Tongue (tissue), 2 donors: ENCODE data around the gene PRXL2C. TPM values are rescaled to one million over a fixed set of nuclear protein-coding genes. Genes with fewer than 3 reads are reported as not detected.
"Not testable (repeated sequence)": the region's sequence is repeated elsewhere in the genome, so short reads cannot be mapped to it uniquely, and the experiment has no call there.

Experiments
- DNase-seq: peaks from one replicate; pipeline ENCODE4 v3.0.0-alpha.2; 2015
- total RNA-seq: library from RNA; depleted of rRNA; stranded (reverse); fragments of >200 nt; gene quantifications from one replicate; pipeline ENCODE4 v1.2.3, GENCODE V29; 2014

Gene PRXL2C, protein sequence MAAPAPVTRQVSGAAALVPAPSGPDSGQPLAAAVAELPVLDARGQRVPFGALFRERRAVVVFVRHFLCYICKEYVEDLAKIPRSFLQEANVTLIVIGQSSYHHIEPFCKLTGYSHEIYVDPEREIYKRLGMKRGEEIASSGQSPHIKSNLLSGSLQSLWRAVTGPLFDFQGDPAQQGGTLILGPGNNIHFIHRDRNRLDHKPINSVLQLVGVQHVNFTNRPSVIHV
- 23.1 TPM for total RNA-seq

DNA sequence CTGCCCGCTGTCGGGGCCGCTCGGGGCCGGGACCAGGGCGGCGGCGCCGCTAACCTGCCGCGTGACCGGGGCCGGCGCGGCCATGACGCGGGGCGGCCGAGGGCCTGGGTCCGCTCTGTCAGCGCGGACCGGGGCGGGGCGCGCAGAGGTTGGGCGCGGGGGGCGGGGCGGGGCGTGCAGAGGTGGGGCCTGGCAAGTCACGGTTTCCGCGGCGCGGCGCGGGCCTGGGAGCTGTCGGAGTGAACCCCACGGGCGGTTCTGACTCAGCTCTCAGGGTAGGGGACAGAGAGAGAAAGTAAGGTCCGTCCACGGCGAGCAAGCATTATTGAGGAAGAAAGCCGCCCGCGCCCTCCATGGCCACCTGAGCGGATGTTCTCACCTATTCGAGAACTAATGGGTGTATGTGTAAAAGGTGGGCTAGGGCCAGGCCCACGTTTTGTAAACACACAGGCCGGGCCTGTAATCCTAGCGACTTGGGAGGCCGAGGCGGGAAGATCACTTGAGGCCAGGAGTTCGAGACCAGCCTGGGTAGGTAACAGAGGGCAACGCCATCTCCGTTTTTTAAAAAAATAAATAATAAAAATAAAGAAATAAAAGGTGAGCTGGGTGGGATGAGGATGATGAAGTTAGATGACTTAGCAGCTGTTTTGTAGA lies at the start of gene PRXL2C:
TSS of gene PRXL2C (minus strand) at position 120 of the 654 bp plus-strand sequence. CDS start at position 84, 36 bp downstream.
- DNase-seq, result peak; percentile 84

DNA sequence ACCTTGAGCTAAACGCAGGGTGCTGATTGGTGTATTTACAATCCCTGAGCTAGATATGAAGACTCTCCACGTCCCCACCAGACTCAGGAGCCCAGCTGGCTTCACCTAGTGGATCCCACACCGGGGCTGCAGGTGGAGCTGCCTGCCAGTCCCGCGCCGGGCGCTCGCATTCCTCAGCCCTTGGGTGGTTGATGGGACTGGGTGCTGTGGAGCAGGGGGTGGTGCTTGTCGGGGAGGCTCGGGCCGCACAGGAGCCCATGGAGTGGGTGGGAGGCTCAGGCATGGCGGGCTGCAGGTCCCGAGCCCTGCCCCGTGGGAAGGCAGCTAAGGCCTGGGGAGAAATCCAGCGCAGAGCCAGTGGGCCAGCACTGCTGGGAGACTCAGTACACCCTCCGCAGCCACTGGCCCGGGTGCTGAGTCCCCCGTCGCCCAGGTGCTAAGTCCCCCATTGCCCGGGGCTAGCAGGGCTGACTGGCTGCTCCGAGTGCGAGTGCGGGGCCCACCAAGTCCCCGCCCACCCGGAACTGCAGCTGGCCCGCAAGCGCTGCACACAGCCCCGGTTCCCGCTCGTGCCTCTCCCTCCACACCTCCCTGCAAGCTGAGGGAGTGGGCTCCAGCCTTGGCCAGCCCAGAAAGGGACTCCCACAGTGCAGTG lies 45.7 kb upstream of the PRXL2C start:
- not testable (repeated sequence) for DNase-seq

DNA sequence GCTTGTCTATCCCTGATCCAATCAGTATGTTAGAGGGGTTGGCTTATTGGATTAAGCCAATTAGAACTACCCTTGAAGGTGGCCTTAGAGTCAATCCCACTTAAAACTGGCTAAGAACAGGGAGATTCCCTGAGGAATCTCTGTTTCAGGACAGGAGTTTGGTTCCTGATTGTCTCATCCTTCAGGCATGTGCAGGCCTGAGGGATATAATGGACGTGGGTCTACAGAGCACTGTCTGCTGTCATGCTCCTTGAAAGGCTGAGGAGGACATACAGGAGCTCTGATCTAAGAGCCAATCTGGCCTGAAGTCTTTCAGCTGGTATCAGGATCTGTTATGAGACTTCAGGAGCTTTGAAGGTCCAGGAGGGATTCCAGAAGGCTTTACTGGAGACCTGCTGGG lies 36.2 kb upstream of the PRXL2C start:
- no peak for DNase-seq

DNA sequence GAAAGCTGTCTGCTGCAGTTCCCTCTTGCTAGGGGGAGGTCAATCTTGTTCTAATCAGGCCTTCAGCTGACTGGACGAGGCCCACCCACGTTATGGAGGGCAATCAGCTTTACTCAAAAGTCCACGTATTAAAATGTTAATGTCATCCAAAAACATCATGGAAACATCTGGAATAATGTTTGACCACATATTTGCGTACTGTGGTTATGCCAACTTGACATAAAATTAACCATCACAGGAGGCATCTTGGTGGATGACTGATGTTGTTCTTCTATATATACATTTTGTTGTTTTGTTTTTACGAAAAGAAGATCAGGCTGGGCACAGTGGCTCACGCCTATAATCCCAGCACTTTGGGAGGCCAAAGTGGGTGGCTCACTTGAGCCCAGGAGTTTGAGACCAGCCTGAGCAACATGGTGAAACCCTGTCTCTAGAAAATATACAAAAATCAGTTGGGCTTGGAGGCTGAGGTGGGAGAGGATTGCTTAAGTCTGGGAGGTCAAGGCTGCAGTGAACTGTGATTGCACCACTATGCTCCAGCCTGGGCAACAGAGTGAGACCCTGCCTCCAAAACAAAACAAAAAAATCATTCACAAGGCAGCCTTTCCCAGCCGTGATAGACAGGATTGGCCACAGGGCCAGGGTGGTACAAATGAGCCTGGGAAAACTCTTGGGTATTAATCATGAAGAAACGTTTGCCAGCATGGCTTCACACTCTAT lies 33.8 kb upstream of the PRXL2C start:
- no peak for DNase-seq

DNA sequence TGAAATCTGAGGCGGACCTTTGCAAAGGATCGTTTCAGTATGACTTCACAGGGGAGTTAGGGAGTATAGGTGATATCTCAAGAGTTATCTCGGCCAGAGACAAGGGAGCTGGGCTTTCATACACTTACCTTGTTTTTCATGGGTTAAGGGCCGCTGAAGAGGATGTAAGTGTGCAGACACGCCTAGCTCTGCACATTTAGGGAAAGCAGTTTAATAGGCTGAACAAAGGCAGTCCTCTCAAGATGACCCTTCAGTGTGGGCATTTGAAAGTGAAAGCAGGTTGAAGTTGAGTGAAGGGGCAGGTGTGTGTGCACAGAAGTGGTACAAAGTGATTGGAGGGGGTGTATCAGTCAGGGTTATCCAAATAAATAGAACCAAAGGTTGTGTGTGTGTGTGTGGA lies 33.1 kb upstream of the PRXL2C start:
- DNase-seq, result no peak

DNA sequence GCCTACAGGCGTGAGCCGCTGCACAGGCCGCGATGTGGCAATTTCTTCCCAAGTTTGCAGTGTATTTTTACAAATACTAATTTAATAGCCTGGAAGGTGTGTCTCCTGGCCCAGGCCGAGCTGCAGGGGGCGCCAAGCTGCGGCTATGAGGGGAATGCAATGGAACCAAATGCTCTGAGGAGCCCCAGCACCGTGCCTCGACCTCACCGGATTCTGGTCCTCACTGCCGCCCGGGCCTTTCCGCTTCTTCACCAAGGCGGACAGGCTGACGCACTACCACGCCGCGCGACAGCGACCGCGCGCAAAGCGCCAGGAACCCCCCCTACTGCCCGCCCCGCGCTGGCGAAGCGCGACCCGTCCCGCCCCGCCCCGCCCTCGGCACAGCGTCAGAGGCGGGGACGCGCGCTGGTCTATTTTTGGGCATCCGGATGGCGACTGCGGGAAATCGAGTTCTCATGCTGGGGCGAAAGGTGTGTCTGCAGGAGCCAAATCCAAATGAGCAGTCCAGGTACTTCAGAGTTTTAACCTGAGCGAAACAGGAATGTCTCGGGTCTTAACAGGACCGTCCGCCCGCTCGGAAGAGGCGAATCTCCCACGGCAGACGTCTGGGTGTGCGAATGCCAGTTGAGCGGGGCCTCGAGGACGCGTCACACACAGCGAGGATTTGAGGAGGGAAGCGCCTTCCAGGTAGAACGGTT lies 31.7 kb upstream of the PRXL2C start:
- peak; percentile 85 for DNase-seq

DNA sequence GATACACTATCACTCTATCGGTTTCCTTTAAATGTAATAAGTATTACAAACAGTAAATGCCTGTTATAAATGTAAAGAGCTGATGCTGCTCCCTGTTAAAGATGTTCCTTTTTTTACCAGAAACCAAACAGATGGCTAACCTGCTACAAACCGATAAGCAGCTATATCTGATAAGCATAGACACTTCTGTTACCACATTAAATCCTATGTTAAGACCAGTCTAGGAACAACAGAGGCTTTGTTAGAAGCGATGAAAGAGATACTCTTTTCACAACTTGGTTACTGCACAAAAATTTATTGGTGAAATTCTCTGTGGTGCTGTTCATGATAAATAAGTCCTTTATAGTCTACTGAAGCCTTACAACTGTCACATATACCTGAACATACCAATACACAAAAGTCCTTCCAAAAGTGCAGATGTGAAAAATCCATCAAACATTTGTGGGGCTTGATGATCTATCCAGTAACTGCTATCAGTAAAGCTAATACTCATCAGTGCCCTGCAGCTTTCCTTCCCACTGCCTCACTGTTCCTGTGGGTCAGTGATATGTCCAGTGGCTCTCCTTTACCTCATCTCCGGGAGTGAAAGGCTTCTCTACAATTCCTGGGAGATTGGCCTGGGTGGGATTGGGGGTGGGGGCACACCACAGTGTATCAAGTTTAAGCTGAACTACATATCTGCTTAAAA lies 25.8 kb upstream of the PRXL2C start:
- DNase-seq, result no peak

DNA sequence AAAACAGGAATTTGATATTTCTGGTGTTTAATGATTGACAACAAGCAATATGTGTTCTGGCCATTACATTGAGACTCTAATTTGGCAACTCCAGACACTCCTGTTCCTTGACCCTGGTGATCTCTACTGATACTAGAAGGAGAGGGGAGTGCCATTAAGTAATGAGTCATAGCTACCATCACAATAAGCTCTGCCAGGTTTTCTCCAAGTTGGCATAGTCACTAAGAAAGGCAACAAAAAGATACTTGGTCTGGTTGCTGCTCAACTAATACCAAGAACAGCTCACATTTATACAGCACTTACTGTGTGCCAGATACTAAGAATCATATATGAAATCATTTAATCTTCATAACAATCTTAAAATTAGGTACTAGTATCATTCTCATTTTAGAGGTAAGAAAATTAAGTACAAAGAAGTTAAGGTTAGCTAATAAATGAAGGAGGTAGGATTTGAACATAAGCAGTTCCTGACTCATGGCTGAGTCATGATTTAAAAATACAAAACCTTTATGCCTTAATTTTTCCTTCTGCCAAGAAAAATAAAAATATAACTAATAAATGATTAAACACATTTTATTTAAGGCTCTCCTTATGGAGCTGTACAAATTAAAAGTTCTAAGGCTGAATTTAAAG lies 19.9 kb upstream of the PRXL2C start:
- no peak for DNase-seq

DNA sequence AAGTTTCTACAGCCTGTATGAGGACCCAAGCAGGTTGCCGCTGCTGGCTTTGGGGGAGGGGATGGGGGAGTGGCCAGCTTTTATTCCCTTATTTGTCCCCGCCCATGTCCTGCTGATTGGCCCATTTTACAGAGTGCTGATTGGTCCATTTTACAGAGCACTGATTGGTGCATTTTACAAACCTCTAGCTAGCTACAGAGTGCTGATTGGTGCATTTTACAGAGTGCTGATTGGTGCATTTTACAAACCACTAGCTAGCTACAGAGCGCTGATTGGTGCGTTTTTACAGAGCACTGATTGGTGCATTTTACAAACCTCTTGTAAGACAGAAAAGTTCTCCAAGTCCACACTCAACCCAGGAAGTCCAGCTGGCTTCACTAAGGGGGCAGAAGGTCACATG lies 18.7 kb upstream of the PRXL2C start:
- not testable (repeated sequence) for DNase-seq

DNA sequence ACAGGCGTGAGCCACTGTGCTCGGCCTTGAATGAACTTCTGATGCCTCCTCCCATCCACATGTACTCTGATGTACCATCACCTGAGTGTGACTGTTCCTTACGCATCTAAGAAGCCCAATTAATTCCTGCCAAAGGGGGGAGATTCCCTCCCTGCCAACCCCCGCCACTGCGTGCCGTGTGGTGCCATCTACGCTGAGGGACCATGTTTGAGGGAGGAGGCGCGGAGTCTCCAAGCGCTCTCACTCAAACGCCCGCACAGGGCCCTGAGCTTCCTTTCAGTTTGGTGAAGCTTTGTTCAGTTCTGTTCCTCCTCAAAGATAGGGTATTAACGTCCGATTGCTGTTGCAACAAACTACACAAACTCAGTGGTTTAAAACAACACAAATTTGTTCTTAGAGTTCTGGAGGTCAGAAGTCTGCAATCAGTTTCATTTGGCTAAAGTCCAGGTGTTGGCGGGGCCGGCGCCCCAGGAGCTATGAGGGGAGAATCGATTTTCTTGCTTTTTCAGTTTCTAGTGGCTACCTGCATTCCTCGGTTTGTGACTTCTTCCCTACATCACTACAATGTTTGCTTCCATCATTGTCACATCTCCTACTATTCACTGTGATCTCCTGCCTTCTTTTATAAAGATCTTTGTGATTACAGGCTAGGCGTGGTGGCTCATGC lies 13.9 kb upstream of the PRXL2C start:
- DNase-seq, result no peak

DNA sequence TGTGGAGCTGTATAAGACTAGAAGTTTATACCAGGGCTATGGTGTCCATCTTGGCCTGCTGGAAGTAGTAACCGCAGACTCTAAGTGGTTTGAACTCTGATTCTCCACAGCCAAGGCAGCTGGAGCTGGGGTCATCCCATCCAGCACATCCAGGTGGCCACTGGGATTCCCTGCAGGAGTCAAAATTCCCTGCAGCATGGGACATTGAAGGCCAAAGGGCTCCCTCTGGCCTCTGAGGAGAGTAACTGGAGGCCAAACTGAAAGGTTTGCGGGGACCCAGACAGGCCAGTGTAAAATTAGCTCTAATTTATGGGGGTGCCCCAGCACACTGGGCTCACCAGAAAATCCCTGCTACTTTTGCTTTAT lies 12.2 kb upstream of the PRXL2C start:
- DNase-seq, result no peak

DNA sequence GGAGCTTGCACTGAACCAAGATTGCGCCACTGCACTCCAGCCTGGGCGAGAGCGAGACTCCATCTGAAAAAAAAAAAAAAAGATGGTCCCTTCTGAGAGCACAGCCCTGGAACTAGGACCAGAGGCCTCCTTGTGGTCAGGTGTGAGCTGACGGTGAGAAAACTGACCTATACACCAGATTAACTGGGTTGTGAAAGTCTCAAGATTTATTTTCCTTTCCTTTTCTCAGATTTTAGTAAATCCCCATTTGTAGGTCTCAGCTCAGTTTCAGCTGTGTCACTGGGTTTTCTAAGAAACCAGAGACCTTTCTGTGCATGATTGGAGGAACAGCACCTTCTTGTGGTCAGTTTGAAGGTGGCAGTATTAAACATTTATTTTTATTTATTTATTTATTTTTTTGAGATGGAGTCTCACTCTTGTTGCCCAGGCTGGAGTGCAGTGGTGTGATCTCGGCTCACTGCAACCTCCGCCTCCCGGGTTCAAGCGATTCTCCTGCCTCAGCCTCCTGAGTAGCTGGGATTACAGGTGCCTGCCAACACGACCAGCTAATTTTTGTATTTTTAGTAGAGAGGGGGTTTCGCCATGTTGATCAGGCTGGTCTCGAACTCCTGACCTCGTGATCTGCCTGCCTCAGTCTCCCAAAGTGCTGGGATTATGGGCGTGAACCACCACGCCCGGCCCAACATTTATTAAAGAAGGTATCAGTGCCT lies 11.7 kb upstream of the PRXL2C start:
- peak; percentile 69 for DNase-seq

DNA sequence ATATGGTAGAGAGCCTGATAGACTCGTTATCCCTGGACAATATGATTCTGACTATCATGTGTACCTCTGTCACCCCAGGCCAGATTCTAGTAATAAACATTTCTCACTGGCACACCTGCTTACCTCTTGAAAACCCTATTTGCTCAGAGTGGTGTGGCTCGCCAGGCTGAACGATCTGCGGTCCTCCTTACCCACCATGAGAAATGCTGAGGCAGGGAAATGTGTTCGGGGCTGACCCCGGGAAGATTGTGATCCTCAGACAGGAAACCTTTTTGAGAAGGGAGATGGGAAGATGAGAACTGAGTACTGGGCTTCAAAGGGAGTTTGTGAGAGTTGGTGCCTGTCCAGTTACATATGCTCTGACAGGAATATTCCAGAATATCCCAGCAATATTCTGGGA lies 10.7 kb upstream of the PRXL2C start:
- DNase-seq, result no peak

DNA sequence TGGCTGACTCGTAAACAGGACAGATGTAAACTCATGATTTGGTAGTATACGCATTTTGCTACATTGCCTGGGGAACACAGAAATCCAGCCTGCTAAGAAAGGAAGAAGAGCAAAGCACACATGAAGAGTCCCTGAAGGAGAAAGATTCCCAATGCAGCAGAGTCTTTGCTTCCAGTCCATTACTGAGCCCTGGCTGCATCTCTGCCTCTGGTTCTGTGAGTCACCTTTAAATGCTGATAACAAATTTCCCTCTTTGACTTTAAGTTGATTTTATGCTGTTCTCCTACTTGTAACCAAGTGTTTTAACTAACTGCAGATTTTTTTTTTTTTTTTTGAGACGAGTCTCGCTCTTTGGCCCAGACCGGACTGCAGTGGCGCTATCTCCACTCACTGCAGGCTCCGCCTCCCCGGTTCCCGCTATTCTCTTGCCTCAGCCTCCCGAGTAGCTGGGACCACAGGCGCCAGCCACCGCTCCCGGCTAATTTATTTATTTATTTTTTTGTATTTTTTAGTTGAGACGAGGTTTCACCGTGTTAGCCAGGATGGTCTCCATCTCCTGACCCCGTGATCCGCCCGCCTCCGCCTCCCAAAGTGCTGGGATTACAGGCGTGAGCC lies 8.5 kb upstream of the PRXL2C start:
- no peak for DNase-seq

DNA sequence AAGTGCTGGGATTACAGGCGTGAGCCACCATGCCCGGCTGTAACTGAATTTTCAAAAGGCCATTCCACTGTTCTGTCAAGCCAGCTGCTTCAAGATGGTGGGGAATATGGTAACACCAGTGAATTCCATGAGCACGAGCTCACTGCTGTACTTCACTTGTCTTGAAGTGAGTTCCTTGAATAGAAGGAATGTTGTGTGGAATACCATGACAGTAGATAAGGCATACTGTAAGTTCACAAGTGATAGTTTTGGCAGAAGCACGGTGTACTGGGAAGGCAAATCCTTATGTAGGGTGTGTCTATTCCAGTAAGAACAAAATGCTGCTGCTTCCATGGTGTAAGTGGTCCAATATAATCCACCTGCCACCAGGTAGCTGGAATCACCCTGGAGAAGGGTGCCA lies 6.6 kb upstream of the PRXL2C start:
- DNase-seq, result no peak

DNA sequence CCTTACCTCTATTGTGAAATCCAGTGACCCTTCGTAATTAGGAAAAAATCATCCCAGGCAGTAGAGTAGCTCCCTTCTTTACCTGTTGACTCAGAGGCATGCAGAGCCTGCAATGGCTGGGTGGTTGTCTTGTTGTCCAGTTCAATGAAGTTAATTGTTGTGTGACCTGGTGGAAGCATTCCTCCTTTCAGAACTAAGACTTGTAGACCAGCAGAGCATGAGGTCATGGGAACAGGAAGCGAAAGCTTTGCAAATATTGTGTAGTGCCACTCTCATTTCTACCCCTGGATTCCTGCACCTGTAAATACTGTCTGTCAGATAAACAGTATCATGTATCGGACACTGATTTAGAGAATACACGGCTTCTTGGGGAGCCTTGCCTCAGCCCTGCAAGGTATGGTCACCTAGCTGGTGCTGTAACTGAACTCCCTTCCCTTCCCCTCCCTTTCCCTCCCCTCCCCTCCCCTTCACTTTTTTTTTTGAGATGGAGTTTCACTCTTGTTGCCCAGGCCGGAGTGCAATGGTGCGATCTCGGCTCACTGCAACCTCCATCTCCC lies 5.7 kb upstream of the PRXL2C start:
- DNase-seq, result no peak

DNA sequence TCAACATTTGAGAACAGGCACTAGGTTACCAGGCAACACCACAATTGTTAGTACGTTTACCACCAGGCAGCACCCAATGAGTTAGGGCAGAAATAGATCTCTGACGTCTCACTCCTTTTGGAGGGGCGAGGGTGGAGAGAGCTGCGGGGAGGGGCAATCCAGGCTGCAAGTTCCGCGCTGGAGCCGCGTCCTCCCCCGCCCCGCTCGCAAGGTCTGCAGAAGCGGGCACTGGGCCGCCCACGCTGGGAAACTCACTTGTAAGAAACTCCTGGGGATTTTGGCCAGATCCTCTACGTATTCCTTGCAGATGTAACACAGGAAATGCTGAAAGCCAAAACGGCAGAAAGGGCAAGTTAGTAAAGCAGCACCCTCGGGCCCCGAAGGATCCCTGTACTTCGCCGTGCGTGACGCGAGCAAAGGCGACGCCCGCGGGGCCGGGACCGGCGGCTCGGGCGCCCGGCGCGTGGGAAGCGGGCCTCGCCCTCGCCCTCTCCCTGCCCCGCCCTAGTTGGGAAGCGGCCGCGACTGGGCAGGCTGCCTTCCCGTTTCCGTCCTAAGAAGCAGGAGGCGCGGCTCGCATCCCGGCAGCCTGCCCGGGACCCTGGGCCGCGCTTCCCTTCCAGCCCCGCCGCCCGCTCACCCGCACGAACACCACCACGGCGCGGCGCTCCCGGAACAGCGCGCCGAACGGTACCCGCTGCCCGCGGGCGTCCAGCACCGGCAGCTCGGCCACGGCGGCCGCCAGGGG lies 493 bp downstream of the PRXL2C start:
- DNase-seq, result peak; percentile 93

DNA sequence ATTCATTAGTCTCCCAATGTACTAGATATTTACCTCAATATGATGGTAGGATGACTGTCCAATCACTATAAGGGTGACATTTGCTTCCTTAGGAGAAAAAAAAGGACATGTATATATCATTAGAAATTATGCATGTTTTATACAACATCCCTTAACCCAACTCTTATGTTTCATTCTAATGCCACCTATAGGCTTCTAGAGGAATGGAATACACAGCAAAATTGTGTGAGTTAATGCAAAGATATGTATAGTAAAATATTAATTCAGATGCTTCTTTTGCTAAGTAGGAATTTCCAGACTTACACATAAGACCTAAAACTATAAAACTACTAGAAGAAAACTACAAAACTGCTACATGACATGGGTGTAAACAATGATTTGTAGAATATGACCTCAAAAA lies 3.5 kb downstream of the PRXL2C start:
- peak; percentile 34 for DNase-seq
